Measurements from ENCODE around the gene RBMS3.

RBMS3 gene

GRCh38 chr3:29679944-29680343 lies 399.1 kb downstream of the RBMS3 start:
- DNase-seq (ENCODE audit: low read depth): no peak

GRCh38 chr3:29683018-29683993 lies 402.4 kb downstream of the RBMS3 start:
- DNase-seq (ENCODE audit: low read depth): no peak

GRCh38 chr3:29686889-29687592 lies 406.2 kb downstream of the RBMS3 start:
- DNase-seq (ENCODE audit: low read depth): no peak

GRCh38 chr3:29690686-29691353 lies 409.9 kb downstream of the RBMS3 start:
- no peak for DNase-seq (ENCODE audit: low read depth)

GRCh38 chr3:29693863-29694262 lies 413.0 kb downstream of the RBMS3 start:
- DNase-seq (ENCODE audit: low read depth): no peak

- DNase-seq (ENCODE audit: low read depth): no peak
These were observed 413.5 kb downstream of the RBMS3 start for GRCh38 chr3:29694331-29694730.

GRCh38 chr3:29694783-29695182 lies 413.9 kb downstream of the RBMS3 start:
- DNase-seq (ENCODE audit: low read depth): no peak

- DNase-seq (ENCODE audit: low read depth): no peak
These were observed 414.3 kb downstream of the RBMS3 start for GRCh38 chr3:29695201-29695600.

- DNase-seq (ENCODE audit: low read depth): no peak
These were observed 414.9 kb downstream of the RBMS3 start for GRCh38 chr3:29695643-29696198.

GRCh38 chr3:29696311-29696710 lies 415.4 kb downstream of the RBMS3 start:
- DNase-seq (ENCODE audit: low read depth): no peak

- DNase-seq (ENCODE audit: low read depth): no peak
These were observed 417.1 kb downstream of the RBMS3 start for GRCh38 chr3:29697989-29698388.

- DNase-seq (ENCODE audit: low read depth): no peak
These were observed 419.4 kb downstream of the RBMS3 start for GRCh38 chr3:29700256-29700655.

GRCh38 chr3:29701326-29701983 lies 420.6 kb downstream of the RBMS3 start:
- DNase-seq (ENCODE audit: low read depth): no peak

GRCh38 chr3:29705906-29706844 lies 425.3 kb downstream of the RBMS3 start:
- no peak for DNase-seq (ENCODE audit: low read depth)

- no peak for DNase-seq (ENCODE audit: low read depth)
These were observed 428.0 kb downstream of the RBMS3 start for GRCh38 chr3:29708884-29709283.

- DNase-seq (ENCODE audit: low read depth): no peak
These were observed 430.4 kb downstream of the RBMS3 start for GRCh38 chr3:29711255-29711771.

- DNase-seq (ENCODE audit: low read depth): no peak
These were observed 435.3 kb downstream of the RBMS3 start for GRCh38 chr3:29716213-29716612.

GRCh38 chr3:29718661-29719065 lies 437.8 kb downstream of the RBMS3 start:
- DNase-seq (ENCODE audit: low read depth): no peak

GRCh38 chr3:29720665-29721064 lies 439.8 kb downstream of the RBMS3 start:
- DNase-seq (ENCODE audit: low read depth): no peak

- DNase-seq (ENCODE audit: low read depth): no peak
These were observed 440.9 kb downstream of the RBMS3 start for GRCh38 chr3:29721789-29722188.

All from T-helper 22 cell (primary cell).